Caco-2 (cell line): Measurements from ENCODE around the gene ZNF234. TPM values are rescaled to one million over a fixed set of nuclear protein-coding genes. Genes with fewer than 3 reads are reported as not detected.

Source experiments
- BruUV-seq: library from RNA; stranded (reverse); fragments of 400-500 nt; replicated peaks from 2 replicates; lab custom pipeline; 2021; lab: Mats Ljungman, UMichigan
- CTCF ChIA-PET: fragments of 300-600 bp; sonication (Branson Sonifier 250); formaldehyde crosslinking; loops from one replicate; lab custom pipeline; 2022; ENCODE audit warnings: antibody characterized with exemption; lab: Charles Lee
- POLR2A ChIA-PET: fragments of 300-600 bp; sonication (Branson Sonifier 250); formaldehyde crosslinking; loops from one replicate; lab custom pipeline; 2022; ENCODE audit warnings: antibody characterized with exemption; lab: Charles Lee
- DNase-seq, 2 experiments: peaks; one replicate each; pipeline versions ENCODE4 v3.0.0 to v3.0.0-alpha.2; 2020 to 2022
- H3K27me3 ChIP-seq: replicated peaks from 2 replicates; pipeline ENCODE4 v1.6.0; 2011; ENCODE audit warnings: low read length; ENCODE audit not compliant: control insufficient read depth, insufficient read depth
- H3K36me3 ChIP-seq: 2 replicates; pipeline ENCODE4 v1.5.1; 2011; ENCODE audit warnings: low read length; ENCODE audit not compliant: control insufficient read depth, insufficient read depth
- H3K4me1 ChIP-seq: fragments of 250-450 bp; sonication (Bioruptor Pico); 2 replicates; pipeline ENCODE4 v1.5.1; 2020; ENCODE audit warnings: mild to moderate bottlenecking
- H3K4me3 ChIP-seq: 2 replicates; pipeline ENCODE4 v1.5.1; 2011; ENCODE audit warnings: low read depth, mild to moderate bottlenecking, control low read depth, low read length
- H3K9me3 ChIP-seq: fragments of 250-450 bp; sonication (Bioruptor Pico); 2 replicates; pipeline ENCODE4 v1.5.1; 2020; ENCODE audit warnings: mild to moderate bottlenecking, moderate library complexity
- H3K27ac Mint-ChIP-seq: one replicate; pipeline ENCODE4 v1.8.0; 2022; ENCODE audit warnings: mixed read lengths; ENCODE audit not compliant: unreplicated experiment
- H3K27me3 Mint-ChIP-seq: one replicate; pipeline ENCODE4 v1.8.0; 2022; ENCODE audit warnings: mixed read lengths; ENCODE audit not compliant: insufficient read depth, unreplicated experiment
- H3K36me3 Mint-ChIP-seq: one replicate; pipeline ENCODE4 v1.8.0; 2022; ENCODE audit warnings: mild to moderate bottlenecking, mixed read lengths; ENCODE audit not compliant: insufficient read depth, unreplicated experiment
- H3K4me1 Mint-ChIP-seq: one replicate; pipeline ENCODE4 v1.8.0; 2022; ENCODE audit warnings: low read depth, mixed read lengths; ENCODE audit not compliant: unreplicated experiment
- H3K4me3 Mint-ChIP-seq: one replicate; pipeline ENCODE4 v1.8.0; 2022; ENCODE audit warnings: mild to moderate bottlenecking, moderate library complexity, mixed read lengths; ENCODE audit not compliant: unreplicated experiment
- H3K9me3 Mint-ChIP-seq: one replicate; pipeline ENCODE4 v1.8.0; 2022; ENCODE audit warnings: mixed read lengths; ENCODE audit not compliant: unreplicated experiment
- CTCF ChIP-seq, 2 experiments: fragments of 200-600 bp in 1 of 2; IDR thresholded peaks; 1 replicate in 1 of 2; 2 replicates in 1 of 2; pipeline versions ENCODE4 v1.5.1 to v1.8.0; 2011 to 2022; ENCODE audit warnings: antibody characterized with exemption in 1 of 2, control low read depth in 1 of 2, inconsistent platforms in 1 of 2, low read depth in 1 of 2, low read length in 1 of 2, mild to moderate bottlenecking in 1 of 2, moderate library complexity in 1 of 2; ENCODE audit not compliant: insufficient read depth in 1 of 2, severe bottlenecking in 1 of 2, unreplicated experiment in 1 of 2
- intact Hi-C: fragments of 100-400 bp; cut with micrococcal nuclease; formaldehyde crosslinking; loops from one replicate; pipeline ENCODE4 v1.10.0; 2022; ENCODE audit not compliant: unreplicated experiment
- total RNA-seq: library from RNA; stranded (reverse); gene quantifications from 2 replicates; pipeline ENCODE4 v1.2.3, GENCODE V29; 2022

ZNF234 gene
- total RNA-seq, 1 experiment from 2014 or later, result 9.4 TPM

GRCh38 chr19:44180968-44181367, 39.6 kb downstream of the ZNF234 start:
- Mint-ChIP-seq H3K4me1 (no peaks in the 10 kb centered on the region), H3K36me3 (peaks cover 19% of the 10 kb centered on the region), H3K9me3 (peaks cover 23% of the 10 kb centered on the region), H3K4me3 (no peak overlapping the region), H3K27me3 (peaks cover 6% of the 10 kb centered on the region), H3K27ac (no peak overlapping the region)
- no peak for TF ChIP-seq CTCF (IDR thresholded peaks at IDR 0.05; ENCODE audit: insufficient read depth in 1 of 2, low read depth in 1 of 2, low read length in 1 of 2, severe bottlenecking in 1 of 2, unreplicated experiment in 1 of 2)
- Histone ChIP-seq H3K4me1 (no peaks in the 10 kb centered on the region), H3K9me3 (peaks cover 10% of the 10 kb centered on the region; the same call in 1 of the 2 replicates), H3K4me3 (no peak overlapping the region), H3K27me3 (no peaks in the 10 kb centered on the region), H3K36me3 (no peaks in the 10 kb centered on the region)
- intact Hi-C loops, result no loop called here
- ChIA-PET CTCF (no interaction called here), POLR2A (no interaction called here)
- DNase-seq, result no peak
- no TSS peak for BruUV-seq

- peaks cover 7% of the 10 kb centered on the region for H3K36me3 Mint-ChIP-seq
- no peak overlapping the region for H3K4me3 ChIP-seq
- H3K9me3 ChIP-seq, result peaks cover 10% of the 10 kb centered on the region; the same call in 1 of the 2 replicates
- H3K27me3 Mint-ChIP-seq, result peaks cover 6% of the 10 kb centered on the region
- ChIA-PET POLR2A (no interaction called here), CTCF (no interaction called here)
- H3K36me3 ChIP-seq, result no peaks in the 10 kb centered on the region
- no peaks in the 10 kb centered on the region for H3K27me3 ChIP-seq
- H3K4me1 Mint-ChIP-seq, result no peaks in the 10 kb centered on the region
- peaks cover 12% of the 10 kb centered on the region for H3K9me3 Mint-ChIP-seq
- no peak for TF ChIP-seq CTCF (IDR thresholded peaks at IDR 0.05; ENCODE audit: insufficient read depth in 1 of 2, low read depth in 1 of 2, low read length in 1 of 2, severe bottlenecking in 1 of 2, unreplicated experiment in 1 of 2)
- H3K4me3 Mint-ChIP-seq, result no peak overlapping the region
- intact Hi-C loops, result no loop called here
- BruUV-seq, result no TSS peak
- no peaks in the 10 kb centered on the region for H3K4me1 ChIP-seq
- DNase-seq, result peak in 1 of 2 experiments; percentile 8
- H3K27ac Mint-ChIP-seq, result no peak overlapping the region
These were observed 40.8 kb downstream of the ZNF234 start for GRCh38 chr19:44182145-44182544.

GRCh38 chr19:44190020-44190419, 48.7 kb downstream of the ZNF234 start:
- CTCF ChIA-PET, result no interaction called here
- H3K9me3 Mint-ChIP-seq, result peaks cover 35% of the 10 kb centered on the region
- POLR2A ChIA-PET, result no interaction called here

More at GRCh38 chr19:44190020-44190419, 48.7 kb downstream of the ZNF234 start:
- BruUV-seq, result no TSS peak
- no peaks in the 10 kb centered on the region for H3K36me3 ChIP-seq
- no peaks in the 10 kb centered on the region for H3K4me1 ChIP-seq
- H3K4me1 Mint-ChIP-seq, result no peaks in the 10 kb centered on the region
- intact Hi-C loops, result no loop called here
- no peak for TF ChIP-seq CTCF (IDR thresholded peaks at IDR 0.05; ENCODE audit: insufficient read depth in 1 of 2, low read depth in 1 of 2, low read length in 1 of 2, severe bottlenecking in 1 of 2, unreplicated experiment in 1 of 2)
- no peaks in the 10 kb centered on the region for H3K27me3 ChIP-seq
- H3K4me3 Mint-ChIP-seq, result no peak overlapping the region
- H3K27me3 Mint-ChIP-seq, result peaks cover 17% of the 10 kb centered on the region
- H3K9me3 ChIP-seq, result no peaks in the 10 kb centered on the region
- H3K4me3 ChIP-seq, result no peak overlapping the region
- H3K27ac Mint-ChIP-seq, result no peak overlapping the region
- no peak for DNase-seq
- no peaks in the 10 kb centered on the region for H3K36me3 Mint-ChIP-seq
